HEK293T (cell line): ENCODE results near the gene PCNX2.

ENCODE experiments used
- CTCF ChIA-PET: fragments of 350-600 bp; formaldehyde crosslinking; extraction: SDS; loops from one replicate; lab custom pipeline; 2021; ENCODE audit warnings: antibody characterized with exemption, inconsistent platforms; lab: Yijun Ruan, JAX
- POLR2A ChIA-PET: fragments of 350-600 bp; formaldehyde crosslinking; extraction: SDS; loops from one replicate; lab custom pipeline; 2020; ENCODE audit warnings: antibody characterized with exemption, inconsistent platforms; lab: Yijun Ruan, JAX
- DNase-seq: peaks from one replicate; pipeline ENCODE4 v3.0.0; 2012; ENCODE audit warnings: mixed read lengths; ENCODE audit errors: extremely low spot score
- ARNT ChIP-seq: fragments of 450-650 bp; IDR thresholded peaks from 2 replicates; pipeline ENCODE4 v1.6.1; 2017; ENCODE audit warnings: mild to moderate bottlenecking
- BHLHE40 ChIP-seq: fragments of 450-650 bp; IDR thresholded peaks from 2 replicates; pipeline ENCODE4 v1.6.1; 2016; ENCODE audit warnings: mild to moderate bottlenecking, moderate library complexity, borderline replicate concordance
- CTBP1 ChIP-seq: fragments of 450-650 bp; IDR thresholded peaks from 2 replicates; pipeline ENCODE4 v1.6.1; 2016; ENCODE audit warnings: borderline replicate concordance
- ELF4 ChIP-seq: fragments of 450-650 bp; IDR thresholded peaks from 2 replicates; pipeline ENCODE4 v1.6.1; 2017; ENCODE audit warnings: antibody characterized with exemption
- FOXA1 ChIP-seq: fragments of 450-650 bp; IDR thresholded peaks from 2 replicates; pipeline ENCODE4 v1.6.1; 2016; ENCODE audit warnings: mild to moderate bottlenecking
- FOXK2 ChIP-seq: fragments of 450-650 bp; IDR thresholded peaks from 2 replicates; pipeline ENCODE4 v1.6.1; 2016; ENCODE audit warnings: mild to moderate bottlenecking
- FOXM1 ChIP-seq: fragments of 450-650 bp; IDR thresholded peaks from 2 replicates; pipeline ENCODE4 v1.6.1; 2017; ENCODE audit warnings: mild to moderate bottlenecking, borderline replicate concordance
- HDGF ChIP-seq: fragments of 450-650 bp; IDR thresholded peaks from 2 replicates; pipeline ENCODE4 v1.6.1; 2017; ENCODE audit warnings: antibody characterized with exemption, borderline replicate concordance
- L3MBTL2 ChIP-seq: fragments of 450-650 bp; conservative IDR thresholded peaks from 2 replicates; pipeline ENCODE4 v1.6.1; 2016; ENCODE audit warnings: mild to moderate bottlenecking
- LEF1 ChIP-seq: fragments of 450-650 bp; IDR thresholded peaks from 2 replicates; pipeline ENCODE4 v1.6.1; 2017; ENCODE audit warnings: mild to moderate bottlenecking, borderline replicate concordance
- NFRKB ChIP-seq: fragments of 450-650 bp; IDR thresholded peaks from 2 replicates; pipeline ENCODE4 v1.6.1; 2016; ENCODE audit warnings: mild to moderate bottlenecking, moderate library complexity
- PKNOX1 ChIP-seq: fragments of 450-650 bp; IDR thresholded peaks from 2 replicates; pipeline ENCODE4 v1.6.1; 2016
- SP1 ChIP-seq: fragments of 450-650 bp; IDR thresholded peaks from 2 replicates; pipeline ENCODE4 v1.6.1; 2017
- SUZ12 ChIP-seq: fragments of 450-650 bp; IDR thresholded peaks from 2 replicates; pipeline ENCODE4 v1.6.1; 2016; ENCODE audit warnings: mild to moderate bottlenecking
- TARDBP ChIP-seq: fragments of 450-650 bp; IDR thresholded peaks from 2 replicates; pipeline ENCODE4 v1.6.1; 2016
- ZNF384 ChIP-seq: fragments of 450-650 bp; IDR thresholded peaks from 2 replicates; pipeline ENCODE4 v1.6.1; 2016

The PCNX2 gene

GRCh38 chr1:233277637-233278606 lies 17.6 kb downstream of the PCNX2 start:
- TF ChIP-seq TARDBP, result no peak
- no peak for TF ChIP-seq FOXM1
- no peak for TF ChIP-seq FOXK2
- no peak for TF ChIP-seq CTBP1
- no peak for DNase-seq
- ChIA-PET CTCF (no interaction called here), POLR2A (no interaction called here)

GRCh38 chr1:233269656-233270055 lies 25.9 kb downstream of the PCNX2 start:
- POLR2A ChIA-PET, result no interaction called here
- TF ChIP-seq ELF4, result no peak
- TF ChIP-seq FOXK2, result no peak
- TF ChIP-seq FOXA1, result no peak
- no peak for TF ChIP-seq L3MBTL2
- no peak for TF ChIP-seq SUZ12
- TF ChIP-seq ZNF384, result no peak
- no peak for TF ChIP-seq HDGF
- TF ChIP-seq LEF1, result no peak
- no peak for TF ChIP-seq ARNT
- no peak for TF ChIP-seq SP1
- TF ChIP-seq FOXM1, result no peak
- no peak for TF ChIP-seq TARDBP
- no peak for TF ChIP-seq PKNOX1
- no peak for TF ChIP-seq CTBP1
- no peak for TF ChIP-seq BHLHE40
- TF ChIP-seq NFRKB, result no peak
- CTCF ChIA-PET, result no interaction called here
- no peak for DNase-seq

- ChIA-PET CTCF (no interaction called here), POLR2A (no interaction called here)
- TF ChIP-seq FOXK2, result no peak
- TF ChIP-seq FOXA1, result no peak
- TF ChIP-seq FOXM1, result no peak
- TF ChIP-seq ARNT, result no peak
- no peak for TF ChIP-seq CTBP1
- DNase-seq, result no peak
Measured at GRCh38 chr1:233268389-233269022, 27.0 kb downstream of the PCNX2 start.

GRCh38 chr1:233261695-233262094 lies 33.8 kb downstream of the PCNX2 start:
- TF ChIP-seq ELF4, result no peak
- TF ChIP-seq LEF1, result no peak
- TF ChIP-seq ZNF384, result no peak
- no peak for TF ChIP-seq HDGF
- no peak for TF ChIP-seq FOXA1
- no peak for TF ChIP-seq ARNT
- no peak for TF ChIP-seq L3MBTL2
- TF ChIP-seq SP1, result no peak
- TF ChIP-seq NFRKB, result no peak
- TF ChIP-seq PKNOX1, result no peak
- no peak for TF ChIP-seq TARDBP
- no peak for TF ChIP-seq CTBP1
- ChIA-PET POLR2A (no interaction called here), CTCF (no interaction called here)
- no peak for DNase-seq

- POLR2A ChIA-PET, result no interaction called here
- CTCF ChIA-PET, result no interaction called here
- DNase-seq, result no peak
- TF ChIP-seq FOXA1, result no peak
- no peak for TF ChIP-seq CTBP1
- TF ChIP-seq LEF1, result no peak
- no peak for TF ChIP-seq FOXK2
- no peak for TF ChIP-seq BHLHE40
- no peak for TF ChIP-seq SUZ12
- no peak for TF ChIP-seq HDGF
- TF ChIP-seq L3MBTL2, result no peak
- TF ChIP-seq ELF4, result no peak
- no peak for TF ChIP-seq ZNF384
- no peak for TF ChIP-seq TARDBP
- TF ChIP-seq PKNOX1, result no peak; the same call in 1 of the 2 replicates
- TF ChIP-seq FOXM1, result no peak
- no peak for TF ChIP-seq ARNT
- no peak for TF ChIP-seq NFRKB
- no peak for TF ChIP-seq SP1
Measured at GRCh38 chr1:233261206-233261605, 34.3 kb downstream of the PCNX2 start.

- TF ChIP-seq SP1 (no peak), CTBP1 (no peak), FOXM1 (no peak), FOXK2 (no peak), TARDBP (no peak), NFRKB (no peak), PKNOX1 (no peak), HDGF (no peak), ELF4 (no peak), ARNT (no peak), L3MBTL2 (no peak), BHLHE40 (no peak), FOXA1 (no peak), SUZ12 (no peak), ZNF384 (no peak), LEF1 (no peak)
- CTCF ChIA-PET, result interaction anchor here (1.6 kb wide), 1 partner anchor 74 kb away, joined by 4 read pairs; no protein-coding TSS in a partner anchor
- POLR2A ChIA-PET, result no interaction called here
- DNase-seq, result no peak
Measured at GRCh38 chr1:233257786-233258185, 37.7 kb downstream of the PCNX2 start.
